ENCODE measurements around the gene RASGRF2.

RASGRF2 gene

DNA sequence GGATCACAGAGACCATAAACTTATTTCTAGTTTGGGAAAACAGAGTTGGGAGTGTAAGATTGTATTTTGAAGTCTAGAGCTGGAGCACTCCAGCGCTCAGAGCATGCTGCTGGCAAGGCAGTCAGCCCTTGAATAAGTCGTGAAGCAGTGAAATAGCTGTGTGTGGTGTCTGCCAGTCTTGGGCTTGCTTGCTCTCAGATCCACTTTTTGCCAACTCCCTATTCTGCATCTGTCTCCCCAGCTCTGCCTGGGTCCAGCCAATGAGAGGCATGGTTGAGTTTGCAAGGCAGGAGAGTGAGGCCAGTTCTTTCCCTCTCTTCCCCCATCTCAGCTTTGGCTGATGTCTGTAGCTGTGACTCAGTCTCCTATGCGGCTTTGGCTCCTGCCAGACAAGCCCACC lies 23.3 kb upstream of the RASGRF2 start:
- no peaks in the 10 kb centered on the region for H3K27me3 ChIP-seq (ENCODE audit: insufficient read depth, poor library complexity, severe bottlenecking)
- TF ChIP-seq, protein P1, sequence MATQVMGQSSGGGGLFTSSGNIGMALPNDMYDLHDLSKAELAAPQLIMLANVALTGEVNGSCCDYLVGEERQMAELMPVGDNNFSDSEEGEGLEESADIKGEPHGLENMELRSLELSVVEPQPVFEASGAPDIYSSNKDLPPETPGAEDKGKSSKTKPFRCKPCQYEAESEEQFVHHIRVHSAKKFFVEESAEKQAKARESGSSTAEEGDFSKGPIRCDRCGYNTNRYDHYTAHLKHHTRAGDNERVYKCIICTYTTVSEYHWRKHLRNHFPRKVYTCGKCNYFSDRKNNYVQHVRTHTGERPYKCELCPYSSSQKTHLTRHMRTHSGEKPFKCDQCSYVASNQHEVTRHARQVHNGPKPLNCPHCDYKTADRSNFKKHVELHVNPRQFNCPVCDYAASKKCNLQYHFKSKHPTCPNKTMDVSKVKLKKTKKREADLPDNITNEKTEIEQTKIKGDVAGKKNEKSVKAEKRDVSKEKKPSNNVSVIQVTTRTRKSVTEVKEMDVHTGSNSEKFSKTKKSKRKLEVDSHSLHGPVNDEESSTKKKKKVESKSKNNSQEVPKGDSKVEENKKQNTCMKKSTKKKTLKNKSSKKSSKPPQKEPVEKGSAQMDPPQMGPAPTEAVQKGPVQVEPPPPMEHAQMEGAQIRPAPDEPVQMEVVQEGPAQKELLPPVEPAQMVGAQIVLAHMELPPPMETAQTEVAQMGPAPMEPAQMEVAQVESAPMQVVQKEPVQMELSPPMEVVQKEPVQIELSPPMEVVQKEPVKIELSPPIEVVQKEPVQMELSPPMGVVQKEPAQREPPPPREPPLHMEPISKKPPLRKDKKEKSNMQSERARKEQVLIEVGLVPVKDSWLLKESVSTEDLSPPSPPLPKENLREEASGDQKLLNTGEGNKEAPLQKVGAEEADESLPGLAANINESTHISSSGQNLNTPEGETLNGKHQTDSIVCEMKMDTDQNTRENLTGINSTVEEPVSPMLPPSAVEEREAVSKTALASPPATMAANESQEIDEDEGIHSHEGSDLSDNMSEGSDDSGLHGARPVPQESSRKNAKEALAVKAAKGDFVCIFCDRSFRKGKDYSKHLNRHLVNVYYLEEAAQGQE (IDR thresholded peaks at IDR 0.05; ENCODE audit: insufficient replicate concordance, low read depth), result no peak
- TF ChIP-seq GABPA (IDR thresholded peaks at IDR 0.05; ENCODE audit: low read depth) (no peak), SPI1 (IDR thresholded peaks at IDR 0.05; ENCODE audit: borderline replicate concordance, low read depth) (no peak), POLR2AphosphoS5 (IDR thresholded peaks at IDR 0.05; ENCODE audit: low read depth) (no peak)
- TF ChIP-seq, protein P2, sequence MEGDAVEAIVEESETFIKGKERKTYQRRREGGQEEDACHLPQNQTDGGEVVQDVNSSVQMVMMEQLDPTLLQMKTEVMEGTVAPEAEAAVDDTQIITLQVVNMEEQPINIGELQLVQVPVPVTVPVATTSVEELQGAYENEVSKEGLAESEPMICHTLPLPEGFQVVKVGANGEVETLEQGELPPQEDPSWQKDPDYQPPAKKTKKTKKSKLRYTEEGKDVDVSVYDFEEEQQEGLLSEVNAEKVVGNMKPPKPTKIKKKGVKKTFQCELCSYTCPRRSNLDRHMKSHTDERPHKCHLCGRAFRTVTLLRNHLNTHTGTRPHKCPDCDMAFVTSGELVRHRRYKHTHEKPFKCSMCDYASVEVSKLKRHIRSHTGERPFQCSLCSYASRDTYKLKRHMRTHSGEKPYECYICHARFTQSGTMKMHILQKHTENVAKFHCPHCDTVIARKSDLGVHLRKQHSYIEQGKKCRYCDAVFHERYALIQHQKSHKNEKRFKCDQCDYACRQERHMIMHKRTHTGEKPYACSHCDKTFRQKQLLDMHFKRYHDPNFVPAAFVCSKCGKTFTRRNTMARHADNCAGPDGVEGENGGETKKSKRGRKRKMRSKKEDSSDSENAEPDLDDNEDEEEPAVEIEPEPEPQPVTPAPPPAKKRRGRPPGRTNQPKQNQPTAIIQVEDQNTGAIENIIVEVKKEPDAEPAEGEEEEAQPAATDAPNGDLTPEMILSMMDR (IDR thresholded peaks at IDR 0.05; ENCODE audit: insufficient read depth, low read length), result no peak
- no peak for DNase-seq (ENCODE audit: low read depth in 1 of 2, low spot score in 1 of 2)
- H3K27ac ChIP-seq (replicated peaks), result no peak overlapping the region
- no peak overlapping the region for H3K4me3 ChIP-seq (replicated peaks; ENCODE audit: insufficient read depth, low read length)

DNA sequence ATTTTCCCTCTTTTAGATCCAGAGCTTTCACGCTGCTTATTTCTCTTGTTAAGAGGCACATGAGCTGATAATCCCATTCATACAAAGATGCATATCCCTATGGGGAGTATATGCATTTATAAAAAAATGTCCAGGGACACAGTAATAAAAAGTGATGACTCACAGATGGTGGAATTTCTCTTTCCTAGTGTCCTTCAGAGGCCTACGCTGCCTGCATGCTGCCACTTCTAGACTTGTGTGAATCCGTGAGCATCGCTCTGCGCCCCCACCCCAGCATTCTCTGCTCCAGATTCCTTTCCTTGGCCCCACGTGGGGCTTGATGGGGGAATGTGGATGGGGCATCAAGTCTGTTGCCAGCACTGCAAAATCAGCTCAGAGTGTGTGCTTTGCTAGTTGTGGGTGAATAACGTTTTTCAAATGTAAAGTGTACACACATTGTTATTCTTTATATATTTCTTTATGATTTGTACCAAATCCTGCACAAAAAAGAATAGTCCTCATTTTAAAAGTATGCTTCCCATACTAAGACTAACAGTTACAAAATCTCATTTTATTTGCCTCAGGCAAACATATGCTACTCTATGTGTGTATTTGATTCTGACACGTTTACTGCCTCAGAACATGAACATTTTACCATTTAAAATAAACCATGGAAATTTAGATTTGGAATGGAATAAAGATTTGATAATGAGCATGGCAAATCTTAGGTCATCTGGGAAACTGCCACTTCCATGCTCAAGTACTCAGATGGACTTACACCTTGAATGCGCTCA lies 22.4 kb upstream of the RASGRF2 start:
- DNase-seq (ENCODE audit: low read depth in 1 of 2, low spot score in 1 of 2), result no peak
- no peaks in the 10 kb centered on the region for H3K27me3 ChIP-seq (ENCODE audit: insufficient read depth, poor library complexity, severe bottlenecking)
- TF ChIP-seq, protein P1 (IDR thresholded peaks at IDR 0.05; ENCODE audit: insufficient replicate concordance, low read depth), result no peak
- TF ChIP-seq SPI1 (IDR thresholded peaks at IDR 0.05; ENCODE audit: borderline replicate concordance, low read depth), result no peak
- no peak overlapping the region for H3K27ac ChIP-seq (replicated peaks)
- H3K4me3 ChIP-seq (replicated peaks; ENCODE audit: insufficient read depth, low read length), result no peak overlapping the region

DNA sequence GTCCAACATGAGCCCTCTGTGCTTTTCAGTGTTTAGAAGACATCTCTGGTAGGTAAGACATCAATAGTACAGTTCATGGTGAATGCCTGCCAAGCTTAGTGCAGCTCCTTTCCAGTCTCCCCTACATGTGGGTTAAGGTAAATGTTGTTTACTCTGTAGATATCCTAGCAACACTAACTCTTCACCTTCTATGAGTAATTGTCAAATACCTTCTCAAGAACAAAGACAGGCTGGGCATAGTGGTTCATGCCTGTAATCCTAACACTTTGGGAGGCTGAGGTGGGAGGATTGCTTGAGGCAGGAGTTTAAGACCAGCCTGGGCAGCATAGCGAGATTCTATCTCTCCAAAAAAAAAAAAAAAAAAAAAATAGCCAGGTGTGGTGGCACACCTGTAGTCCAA lies 18.7 kb upstream of the RASGRF2 start:
- DNase-seq (ENCODE audit: low read depth in 1 of 2, low spot score in 1 of 2), result no peak
- no peaks in the 10 kb centered on the region for H3K27me3 ChIP-seq (ENCODE audit: insufficient read depth, poor library complexity, severe bottlenecking)
- no peak overlapping the region for H3K27ac ChIP-seq (replicated peaks)
- no peak for TF ChIP-seq SPI1 (IDR thresholded peaks at IDR 0.05; ENCODE audit: borderline replicate concordance, low read depth)
- no peak for TF ChIP-seq POLR2AphosphoS5 (IDR thresholded peaks at IDR 0.05; ENCODE audit: low read depth)
- no peak for TF ChIP-seq GABPA (IDR thresholded peaks at IDR 0.05; ENCODE audit: low read depth)
- TF ChIP-seq, protein P1 (IDR thresholded peaks at IDR 0.05; ENCODE audit: insufficient replicate concordance, low read depth), result no peak
- TF ChIP-seq, protein P2 (IDR thresholded peaks at IDR 0.05; ENCODE audit: insufficient read depth, low read length), result no peak
- H3K4me3 ChIP-seq (replicated peaks; ENCODE audit: insufficient read depth, low read length), result no peak overlapping the region
